ENCODE measurements around the gene B3GNT8.
"Not testable (repeated sequence)": the region's sequence is repeated elsewhere in the genome, so short reads cannot be mapped to it uniquely, and the experiment has no call there.

B3GNT8 gene, protein sequence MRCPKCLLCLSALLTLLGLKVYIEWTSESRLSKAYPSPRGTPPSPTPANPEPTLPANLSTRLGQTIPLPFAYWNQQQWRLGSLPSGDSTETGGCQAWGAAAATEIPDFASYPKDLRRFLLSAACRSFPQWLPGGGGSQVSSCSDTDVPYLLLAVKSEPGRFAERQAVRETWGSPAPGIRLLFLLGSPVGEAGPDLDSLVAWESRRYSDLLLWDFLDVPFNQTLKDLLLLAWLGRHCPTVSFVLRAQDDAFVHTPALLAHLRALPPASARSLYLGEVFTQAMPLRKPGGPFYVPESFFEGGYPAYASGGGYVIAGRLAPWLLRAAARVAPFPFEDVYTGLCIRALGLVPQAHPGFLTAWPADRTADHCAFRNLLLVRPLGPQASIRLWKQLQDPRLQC

DNA sequence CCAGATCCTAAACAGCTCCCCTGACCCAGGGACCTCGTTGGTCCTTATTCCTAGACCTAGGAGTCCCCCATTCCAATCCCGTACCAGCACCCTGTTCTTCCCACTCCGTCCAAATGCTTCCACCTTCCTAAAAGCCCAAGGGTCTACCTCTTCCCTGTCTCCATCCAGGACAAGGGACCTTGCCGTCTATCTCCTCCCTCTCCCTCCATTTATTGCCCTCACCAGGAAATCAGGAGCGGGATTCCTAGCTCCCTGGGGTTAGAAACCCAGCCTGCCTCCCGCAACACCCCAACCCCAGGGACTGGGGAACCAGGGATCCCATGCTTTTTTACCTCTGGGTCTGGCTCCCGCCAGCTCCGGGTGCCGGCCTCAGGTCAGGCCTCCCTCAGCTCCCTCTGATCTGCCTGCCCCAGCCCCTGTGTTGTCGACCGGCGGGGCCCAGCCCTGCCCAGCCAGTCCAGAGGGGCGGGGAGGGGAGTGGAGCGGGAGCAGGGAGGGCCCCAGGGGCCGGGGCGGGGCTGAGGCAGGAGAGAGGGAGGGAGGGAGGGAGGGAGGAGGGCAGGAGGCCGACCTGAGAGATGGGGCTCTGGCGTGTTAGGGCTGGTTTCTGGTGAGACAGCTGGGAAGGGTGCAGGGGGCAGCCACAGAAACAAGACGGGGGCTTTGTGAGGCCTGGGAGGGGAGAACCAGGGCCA, at the start of gene B3GNT8:
TSS of gene B3GNT8 (minus strand) at position 423 of the 695 bp plus-strand sequence. CDS start 596 bp downstream, outside the sequence.
- DNase-seq (ENCODE audit: low spot score): peak; percentile 88

DNA sequence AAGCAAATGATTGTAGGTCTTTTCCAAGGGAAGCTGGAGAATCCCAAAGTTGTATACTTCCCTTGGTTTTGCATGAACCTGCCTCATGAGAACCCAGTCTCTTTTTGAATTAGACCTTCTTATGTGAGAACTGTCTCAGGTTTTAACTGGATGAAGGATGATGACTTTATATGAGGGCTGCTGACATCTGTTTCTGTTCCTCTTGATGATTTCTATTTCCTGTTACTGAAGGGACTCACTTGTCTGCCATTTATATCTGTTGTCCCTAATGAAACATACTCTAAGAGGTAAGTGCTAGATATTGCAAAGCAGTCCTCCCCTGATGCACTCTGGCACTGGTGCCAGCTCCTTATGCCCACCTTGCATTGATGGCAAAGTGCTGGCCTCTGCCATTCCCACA, 49.4 kb upstream of the B3GNT8 start:
- DNase-seq (ENCODE audit: low spot score): no peak

DNA sequence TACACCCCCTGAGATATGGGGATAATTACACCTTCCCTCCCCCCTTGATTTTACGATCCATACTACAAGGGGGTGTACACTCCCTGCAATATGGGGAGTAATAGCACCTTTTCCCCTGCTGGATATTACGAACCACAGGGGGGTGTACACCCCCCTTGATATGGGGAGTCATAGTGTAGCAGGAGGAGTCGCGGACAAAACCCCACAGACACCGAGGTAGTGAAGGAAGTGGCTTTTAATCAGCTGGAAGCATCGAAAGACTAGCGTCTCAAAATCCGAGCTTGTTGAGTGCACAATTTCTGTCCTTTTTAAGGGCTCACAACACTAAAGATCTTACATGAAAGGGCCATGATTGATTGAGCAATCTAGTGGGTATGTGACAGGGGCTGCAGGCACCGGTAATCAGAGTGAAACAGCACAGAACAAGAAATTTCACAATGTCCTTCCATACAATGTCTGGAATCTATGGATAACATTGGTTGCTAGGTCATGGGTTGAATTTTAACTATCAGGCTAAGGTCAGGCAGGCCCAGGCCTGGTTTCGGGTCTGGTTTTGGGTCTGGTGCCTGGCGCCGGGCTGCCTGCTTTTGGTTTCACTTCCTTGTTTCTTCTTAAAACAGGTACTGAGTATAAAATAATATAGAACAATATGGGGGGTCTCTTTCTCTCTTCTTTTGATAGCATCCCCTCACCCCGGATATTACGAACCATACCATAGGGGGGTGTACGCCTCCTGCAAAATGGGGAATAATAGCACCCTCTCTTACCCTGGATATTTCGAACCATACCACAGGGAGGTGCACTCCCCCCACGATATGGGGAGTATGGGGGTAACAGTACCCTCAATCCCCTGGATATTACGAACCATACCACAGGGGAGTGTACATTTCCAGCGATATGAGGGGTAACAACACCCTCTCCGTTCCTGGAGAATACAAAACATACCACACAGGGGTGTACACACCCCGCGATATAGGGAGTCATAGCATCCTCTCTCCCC, 36.4 kb upstream of the B3GNT8 start:
- DNase-seq (ENCODE audit: low spot score): not testable (repeated sequence)

DNA sequence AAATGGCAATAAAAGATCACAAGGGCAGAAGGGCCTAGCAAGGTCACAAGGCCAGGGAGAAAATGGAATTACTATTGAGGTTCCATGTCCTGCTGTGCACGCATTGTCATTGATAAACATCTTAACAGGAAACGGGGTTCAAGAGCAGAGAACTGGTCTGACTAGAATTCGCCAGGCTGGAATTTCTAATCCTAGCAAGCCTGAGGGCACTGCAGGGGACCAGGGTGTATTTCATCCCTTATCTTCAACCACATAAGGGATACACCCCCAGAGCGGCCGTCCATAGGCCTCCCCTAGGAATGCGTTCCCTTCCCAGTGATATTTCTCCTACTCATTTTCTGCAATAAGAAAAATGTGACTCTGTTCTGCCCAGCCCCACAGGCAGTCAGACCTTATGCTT, 35.3 kb upstream of the B3GNT8 start:
- DNase-seq (ENCODE audit: low spot score): no peak

DNA sequence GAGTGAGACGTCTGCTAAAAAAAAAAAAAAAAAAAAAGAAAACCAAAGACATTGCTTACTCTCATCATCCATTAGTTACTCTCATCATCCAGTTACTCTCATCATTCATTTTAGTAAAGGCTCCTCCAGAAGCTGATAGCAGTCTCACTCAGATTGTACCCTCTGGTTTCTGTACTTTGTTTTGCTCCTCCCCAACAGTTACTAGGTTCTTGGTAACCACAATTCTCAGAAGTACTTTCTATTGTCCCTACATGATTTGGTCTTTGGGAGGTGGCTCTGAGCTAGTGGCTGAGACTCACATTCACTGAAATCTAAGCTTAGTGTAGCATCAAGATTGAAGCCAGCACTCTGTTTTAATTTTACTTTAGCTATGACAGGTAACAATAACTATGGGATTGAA, 30.1 kb upstream of the B3GNT8 start:
- no peak for DNase-seq (ENCODE audit: low spot score)

DNA sequence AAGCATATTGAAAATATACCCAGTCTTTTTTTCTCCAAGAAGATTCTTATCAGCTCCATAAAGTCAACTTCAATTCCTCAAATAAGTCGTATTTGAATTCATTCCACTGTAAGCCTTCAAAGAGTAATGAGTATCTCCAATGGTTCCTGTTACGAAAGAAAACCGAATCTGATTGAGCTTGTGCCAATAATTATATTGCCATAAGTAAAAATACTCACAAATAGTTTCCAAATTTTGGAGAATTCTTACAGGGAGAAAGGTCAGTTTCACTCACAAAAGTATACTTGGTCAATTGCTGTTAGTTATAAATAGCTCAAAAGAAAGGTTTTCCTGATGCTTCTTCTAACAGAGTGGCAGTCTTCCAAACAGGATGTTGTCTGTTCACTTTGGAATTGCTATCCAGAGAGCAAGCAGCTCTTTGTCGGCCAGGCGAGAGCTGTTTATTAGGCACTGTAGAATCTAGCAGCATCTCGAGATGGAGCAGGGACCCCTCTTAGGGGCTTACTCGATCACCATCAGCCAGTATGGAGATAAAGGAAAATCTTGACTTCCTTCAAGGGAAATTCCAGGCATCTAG, 29.3 kb upstream of the B3GNT8 start:
- DNase-seq (ENCODE audit: low spot score): peak; percentile 58

DNA sequence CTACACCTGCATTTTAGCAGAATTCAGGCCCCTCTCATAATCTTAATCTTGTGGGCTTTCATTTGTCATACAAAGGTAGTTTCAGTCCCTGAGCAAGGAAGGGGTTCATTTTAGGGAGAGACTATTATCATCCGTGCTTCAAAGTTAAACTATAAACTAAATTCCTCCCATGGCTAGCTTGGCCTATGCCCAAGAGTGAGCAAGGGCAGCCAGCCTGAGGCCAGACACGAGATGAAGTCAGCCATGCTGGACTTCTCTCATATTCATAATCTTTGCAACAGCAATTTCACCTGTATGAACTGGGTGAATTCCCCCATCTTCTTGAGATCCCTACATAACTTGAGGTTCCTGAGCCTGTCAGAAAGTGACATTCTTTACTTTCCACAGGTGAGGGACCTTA, 28.8 kb upstream of the B3GNT8 start:
- no peak for DNase-seq (ENCODE audit: low spot score)

DNA sequence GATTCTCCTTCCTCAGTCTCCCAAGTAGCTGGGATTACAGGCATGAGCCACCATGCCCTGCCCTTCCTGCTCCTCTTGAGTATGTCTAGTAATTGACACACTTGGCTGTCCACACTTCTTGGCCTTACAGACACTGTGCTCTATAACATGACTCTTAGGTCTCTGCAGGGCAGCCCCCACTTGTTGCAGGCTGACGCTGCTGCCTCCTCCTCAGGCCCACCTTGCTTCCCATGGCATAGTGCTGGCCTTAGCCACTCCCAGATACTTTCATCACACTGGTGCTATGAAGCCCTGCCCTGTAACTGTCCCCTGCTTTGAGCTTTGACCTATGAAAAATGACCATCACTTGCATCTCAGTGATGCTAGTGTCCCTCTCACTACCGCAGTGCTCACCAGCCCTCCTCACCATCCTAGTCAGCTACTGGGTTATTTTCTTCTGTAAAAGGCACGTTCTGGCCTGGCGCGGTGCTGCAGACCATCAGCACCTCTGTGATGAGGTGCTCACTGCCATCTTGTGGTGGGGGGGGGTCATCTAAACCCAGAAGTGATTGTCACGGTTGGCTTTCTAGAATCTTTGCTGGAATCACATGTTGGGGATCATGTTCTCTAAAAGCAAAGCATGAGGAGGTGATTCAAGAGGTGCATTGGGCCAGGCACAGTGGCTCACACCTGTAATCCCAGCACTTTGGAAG, 25.6 kb upstream of the B3GNT8 start:
- DNase-seq (ENCODE audit: low spot score): no peak

DNA sequence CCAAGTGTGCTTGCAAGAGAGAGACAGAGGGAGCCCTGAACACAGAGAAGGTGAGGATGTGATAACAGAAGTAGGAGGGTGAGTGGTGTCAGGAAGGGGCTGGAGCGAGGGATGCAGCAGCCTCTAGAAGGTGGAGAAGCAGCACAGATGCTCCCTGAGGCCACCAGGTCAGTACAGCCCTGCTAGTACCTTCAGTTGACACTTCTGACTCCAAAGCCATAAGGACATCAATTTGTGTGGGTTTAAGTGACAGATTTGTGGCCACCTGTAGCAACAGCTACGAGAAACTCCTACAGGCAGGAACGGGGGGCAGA, 22.6 kb upstream of the B3GNT8 start:
- DNase-seq (ENCODE audit: low spot score): no peak

DNA sequence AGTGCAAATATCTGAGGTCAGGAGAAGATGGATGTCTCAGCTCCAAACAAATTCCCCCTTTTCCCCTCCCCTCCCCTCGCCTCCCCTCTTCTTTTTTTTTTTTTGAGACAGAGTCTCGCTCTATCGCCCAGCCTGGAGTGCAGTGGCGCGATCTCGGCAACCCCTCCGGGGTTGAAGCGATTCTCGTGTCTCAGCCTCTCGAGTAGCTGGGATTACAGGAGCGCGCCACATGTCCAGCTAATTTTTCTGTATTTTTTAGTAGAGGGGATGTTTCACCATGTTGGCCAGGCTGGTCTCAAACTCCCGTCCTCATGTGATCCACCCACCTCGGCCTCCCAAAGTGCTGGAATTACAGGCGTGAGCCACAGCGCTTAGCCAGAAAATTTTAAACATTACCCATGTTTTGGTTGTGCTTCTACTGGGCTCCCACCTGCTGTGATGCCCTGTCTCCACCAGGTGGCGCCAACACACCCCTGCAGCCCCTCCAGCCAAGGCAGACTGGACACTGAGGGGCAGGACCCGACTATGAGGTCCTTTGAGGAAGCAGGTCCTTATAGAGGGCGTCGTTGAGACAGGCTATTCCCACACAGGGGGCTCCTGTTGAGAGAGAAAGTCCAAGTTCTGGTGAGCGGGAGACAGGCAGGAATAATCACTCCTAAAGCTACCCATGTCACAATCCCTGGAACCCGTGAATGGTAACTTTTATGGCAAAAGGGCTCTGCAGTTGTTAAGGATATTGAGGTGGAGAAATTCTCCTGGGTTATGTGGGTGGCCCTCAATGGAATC, 22.1 kb upstream of the B3GNT8 start:
- peak; percentile 90 for DNase-seq (ENCODE audit: low spot score)

DNA sequence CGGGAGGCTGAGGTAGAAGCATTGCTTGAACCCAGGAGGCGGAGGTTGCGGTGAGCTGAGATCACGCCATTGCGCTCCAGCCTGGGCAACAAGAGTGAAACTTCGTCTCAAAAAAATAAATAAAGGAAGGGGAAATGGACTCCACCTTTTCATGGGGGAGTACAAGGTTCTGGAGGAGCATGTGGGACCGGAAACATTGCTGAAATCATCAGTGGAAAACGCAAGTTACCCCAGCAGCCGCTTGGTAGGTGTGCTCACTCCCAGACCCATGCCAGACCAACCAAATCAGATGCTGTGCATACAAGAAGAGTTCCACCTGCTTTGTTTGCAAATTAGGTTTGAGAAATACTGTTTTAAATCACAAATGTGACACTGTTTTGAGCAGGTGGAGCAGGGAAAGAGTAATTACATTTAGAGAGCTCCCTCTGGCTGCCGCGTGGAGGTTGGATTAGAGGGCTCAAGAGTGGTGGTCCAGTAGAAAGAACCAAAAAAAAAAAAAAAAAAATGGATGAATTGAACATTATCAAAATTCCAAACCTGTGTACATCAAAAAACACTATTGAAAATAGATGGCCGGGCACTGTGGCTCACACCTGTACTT, 20.7 kb upstream of the B3GNT8 start:
- no peak for DNase-seq (ENCODE audit: low spot score)

DNA sequence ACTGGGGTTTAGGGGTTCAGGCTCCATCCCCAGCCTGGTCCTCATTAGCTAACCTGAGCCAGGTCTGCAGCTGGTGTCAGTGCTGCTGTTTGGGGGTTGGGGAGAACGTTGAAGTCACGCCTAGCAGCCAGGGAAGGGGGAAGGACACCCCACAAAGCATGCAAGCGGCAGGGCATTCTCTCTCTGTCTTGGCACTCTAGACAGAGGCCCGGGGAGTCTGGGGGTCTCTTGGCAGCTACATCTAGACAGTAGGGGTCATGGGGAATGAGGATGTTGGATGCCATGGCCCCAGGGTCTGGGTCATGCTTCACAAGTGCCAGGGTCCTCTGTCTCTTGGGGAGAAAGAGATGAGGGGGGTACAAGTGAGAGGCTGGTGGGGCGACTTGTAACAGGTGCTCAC, 18.4 kb upstream of the B3GNT8 start:
- no peak for DNase-seq (ENCODE audit: low spot score)

DNA sequence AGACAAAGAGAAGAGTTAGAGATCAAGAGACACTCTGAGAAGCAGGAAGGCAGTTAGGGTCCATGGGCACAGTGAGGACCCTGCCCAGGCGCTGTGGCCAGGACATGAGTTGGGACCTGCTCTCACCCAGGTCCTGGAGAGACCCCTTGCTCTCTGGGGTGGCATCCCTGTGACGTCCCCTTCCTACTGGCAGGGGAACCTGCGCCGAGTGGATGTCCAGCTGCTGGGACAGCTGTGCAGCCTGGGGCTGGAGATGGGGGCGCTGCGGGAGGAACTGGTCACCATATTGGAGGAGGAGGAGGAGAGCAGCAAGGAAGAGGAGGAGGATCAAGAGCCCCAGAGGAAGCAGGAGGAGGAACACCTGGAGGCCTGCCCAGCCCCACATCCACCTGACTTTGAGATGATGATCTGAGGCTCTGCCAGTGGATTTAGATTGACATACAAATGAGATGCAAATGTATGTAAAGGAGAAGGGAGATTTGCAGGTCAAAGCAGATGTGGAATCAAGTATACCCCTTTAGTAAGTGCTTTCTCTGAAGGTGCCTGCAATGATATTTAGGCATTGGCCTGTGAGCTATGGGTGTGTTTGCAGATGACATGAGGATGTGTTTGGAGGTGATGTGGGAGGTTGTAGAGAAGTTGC, 16.8 kb upstream of the B3GNT8 start:
- DNase-seq (ENCODE audit: low spot score): no peak

DNA sequence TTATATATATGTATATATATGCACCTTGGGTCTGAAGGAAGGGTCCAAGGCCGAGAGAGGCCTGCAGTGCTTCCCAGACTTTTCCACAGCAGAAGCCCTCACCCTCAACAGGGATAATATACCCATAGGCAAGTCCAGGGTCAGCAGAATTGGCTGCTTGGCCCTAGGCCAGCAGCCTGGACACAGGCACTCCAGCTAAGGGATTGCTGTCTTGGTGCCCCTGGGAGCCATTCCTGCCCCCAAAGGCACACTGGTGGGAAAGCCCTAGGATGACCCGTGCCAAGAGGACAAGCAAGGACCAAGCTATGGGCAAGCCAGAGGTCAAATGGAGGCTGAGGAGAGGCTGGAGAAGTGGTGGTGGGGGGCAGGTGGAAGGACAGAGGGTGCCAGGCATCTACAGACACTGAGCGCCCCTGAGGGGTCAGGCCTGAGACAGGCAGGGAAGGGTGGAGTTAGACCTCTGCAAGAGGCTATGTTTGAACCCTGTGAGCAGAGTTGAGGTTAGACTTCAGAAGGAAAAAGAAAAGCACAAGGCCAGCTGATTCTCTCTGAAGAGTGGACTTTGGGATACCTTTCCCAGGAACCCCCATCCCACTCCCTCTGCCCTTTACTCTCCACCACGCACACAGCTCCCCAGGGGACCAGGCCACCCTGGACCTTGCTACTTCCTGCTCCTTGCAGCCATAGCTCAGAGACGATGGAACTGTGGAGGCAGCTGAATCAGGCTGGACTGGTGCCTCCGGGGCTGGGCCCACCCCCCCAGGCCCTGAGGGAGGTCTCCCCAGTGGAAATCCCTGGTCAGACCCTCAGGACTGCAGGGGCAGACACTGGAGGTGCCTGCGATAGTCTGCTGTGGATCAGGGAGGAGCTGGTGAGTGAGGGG, 15.5 kb upstream of the B3GNT8 start, which contains the start of gene ERICH4:
TSS of gene ERICH4 (plus strand) at position 684 of the 883 bp plus-strand sequence. CDS start at position 698, 14 bp downstream.
- no peak for DNase-seq (ENCODE audit: low spot score)

DNA sequence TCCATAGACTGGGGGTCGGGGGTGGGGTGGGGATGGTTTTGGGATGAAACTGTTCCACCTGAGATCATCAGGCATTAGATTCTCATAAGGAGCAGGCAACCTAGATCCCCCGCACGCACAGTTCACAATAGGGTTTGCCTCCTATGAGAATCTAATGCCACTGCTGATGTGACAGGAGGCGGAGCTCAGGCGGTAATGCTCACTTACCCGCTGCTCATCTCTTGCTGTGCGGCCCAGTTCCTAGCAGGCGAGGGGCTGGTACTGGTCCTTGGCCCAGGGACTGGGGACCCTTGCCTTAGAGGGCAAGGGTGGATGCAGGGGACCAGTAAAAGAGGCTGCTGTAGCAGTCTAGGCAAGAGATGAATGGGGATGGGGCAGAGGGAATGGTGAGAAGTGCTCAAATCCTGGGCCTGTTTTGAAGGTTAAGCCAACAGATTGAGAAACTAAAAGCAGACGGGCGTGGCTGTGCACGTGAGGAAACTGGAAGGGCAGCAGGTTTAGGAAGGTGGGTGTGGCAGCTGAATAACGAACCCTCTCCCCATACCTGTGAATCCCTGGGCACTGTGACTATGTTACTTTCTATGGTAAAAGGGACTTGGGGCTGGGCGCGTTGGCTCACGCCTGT, 14.3 kb upstream of the B3GNT8 start:
- no peak for DNase-seq (ENCODE audit: low spot score)

DNA sequence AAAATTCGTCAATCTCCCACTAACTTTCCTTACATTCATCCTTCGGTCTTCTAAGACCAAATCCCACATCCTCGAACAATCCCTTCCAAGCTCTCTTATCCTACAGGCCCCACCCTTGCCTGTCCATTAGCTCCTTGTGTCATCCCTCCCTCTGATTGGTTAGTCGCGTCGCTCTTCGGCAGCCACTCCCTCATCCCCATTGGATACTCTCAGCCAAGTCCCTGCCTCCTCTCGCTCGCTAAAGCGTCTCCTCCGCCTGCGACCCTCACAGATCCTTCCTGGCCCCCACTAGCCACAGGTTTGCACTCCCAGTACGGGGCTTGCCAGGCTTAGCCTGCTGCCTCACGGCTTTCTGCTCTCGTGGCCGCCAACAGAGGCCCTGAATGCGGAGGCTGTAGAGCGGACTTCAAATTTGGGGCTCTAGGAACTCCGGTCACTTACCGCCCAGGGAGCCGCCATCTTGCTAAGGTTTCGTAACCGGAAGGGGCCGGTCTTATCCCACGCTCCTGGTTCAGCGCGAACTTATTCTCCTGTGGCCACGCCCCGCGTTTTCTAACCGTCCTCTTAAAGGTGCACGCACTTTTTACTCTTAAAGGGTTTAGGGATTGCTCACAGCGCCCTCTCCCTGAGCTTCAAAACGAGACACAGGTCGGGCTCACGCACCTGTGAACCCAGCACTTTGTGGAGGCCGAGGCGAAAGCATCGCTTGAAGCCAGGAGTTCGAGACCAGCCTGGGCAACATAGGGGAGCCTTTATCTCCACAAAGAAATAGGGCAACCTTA, 12.5 kb upstream of the B3GNT8 start, which contains the start of gene DMAC2:
TSS of gene DMAC2 (minus strand) at position 472 of the 782 bp plus-strand sequence. CDS start at position 459, 13 bp downstream.
- peak; percentile 99 for DNase-seq (ENCODE audit: low spot score)

DNA sequence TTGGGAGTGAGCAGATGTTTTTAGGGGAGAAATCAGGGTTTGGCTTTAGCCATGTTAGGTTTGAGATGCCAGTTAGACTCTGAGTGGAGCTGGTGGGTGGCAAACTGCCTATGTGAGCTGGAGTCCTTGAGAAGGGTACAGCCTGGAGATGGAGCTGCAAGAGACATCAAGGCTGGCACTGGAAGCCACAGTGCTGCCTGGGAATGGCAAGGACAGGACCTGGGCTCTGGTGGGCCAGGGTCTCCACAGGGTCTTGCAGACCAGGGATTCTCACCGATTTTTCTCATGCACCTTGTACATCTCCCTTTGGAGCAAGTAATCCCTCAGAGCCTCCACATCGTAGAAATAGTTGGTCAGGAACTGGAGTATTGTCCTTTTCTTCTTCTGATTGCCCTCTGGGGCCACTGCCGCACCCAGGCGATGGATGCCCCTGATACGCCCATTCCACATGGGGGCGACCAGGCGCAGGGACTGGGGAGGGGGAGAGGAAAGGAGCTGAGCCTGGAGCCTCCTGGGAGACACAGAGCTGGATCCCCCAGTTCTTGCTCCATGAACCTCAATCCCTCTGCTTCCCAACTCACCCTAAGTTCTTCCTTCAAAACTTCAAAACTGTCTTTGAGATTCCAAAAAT, 10.9 kb upstream of the B3GNT8 start:
- no peak for DNase-seq (ENCODE audit: low spot score)
